Stimulated activated CD8-positive, alpha-beta memory T cell treated with anti-CD3 and anti-CD28 coated beads, Interleukin-7, amount 100 ng/mL, for 4 hours (primary cell): Measurements from ENCODE around the gene EYA2.

Experiments
- DNase-seq, 2 donors: peaks; one replicate each; pipeline ENCODE4 v3.0.0-alpha.2; 2020; ENCODE audit warnings: low read depth in 2 of 2

Gene EYA2

DNA sequence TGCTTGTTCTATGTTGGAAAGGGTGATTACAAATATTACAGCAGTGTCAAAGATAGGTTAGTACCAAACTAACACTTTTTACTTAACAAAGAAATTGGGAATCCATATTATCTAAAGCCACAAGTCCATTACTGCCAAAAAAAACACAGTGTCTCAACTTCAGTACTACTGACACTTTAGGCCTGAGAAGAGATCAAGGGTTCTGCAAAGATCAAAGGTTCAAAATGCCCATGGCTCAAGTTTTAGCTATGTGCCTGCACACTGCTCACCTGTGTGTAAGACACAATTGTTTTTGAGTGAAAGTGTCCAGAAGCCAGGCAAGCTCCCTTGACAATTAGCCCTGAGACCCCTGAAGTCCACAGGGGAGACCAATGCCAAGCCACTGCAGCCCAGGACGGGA lies 329.3 kb downstream of the EYA2 start:
- DNase-seq: no peak

- DNase-seq: no peak
Measured at GRCh38 chr20:47224300-47224791, 329.7 kb downstream of the EYA2 start.

GRCh38 chr20:47224857-47225256 lies 330.2 kb downstream of the EYA2 start:
- no peak for DNase-seq

DNA sequence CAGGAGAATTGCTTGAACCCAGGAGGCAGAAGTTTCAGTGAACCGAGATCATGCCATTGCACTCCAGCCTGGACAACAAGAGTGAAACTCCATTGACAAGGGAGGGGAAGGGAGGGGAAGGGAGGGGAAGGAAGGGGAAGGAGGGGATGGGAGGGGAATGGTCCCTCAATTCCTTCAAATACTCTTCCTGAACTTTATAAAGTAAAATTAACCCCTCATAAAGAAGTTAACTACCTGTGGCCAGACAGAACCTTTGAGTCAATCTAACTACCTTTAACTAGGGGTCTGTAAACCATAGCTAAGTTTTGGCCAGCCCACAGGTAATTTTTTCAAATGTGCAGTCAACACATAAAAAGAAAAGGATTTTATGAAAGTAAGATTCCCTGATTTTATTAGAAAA lies 330.8 kb downstream of the EYA2 start:
- DNase-seq: no peak

DNA sequence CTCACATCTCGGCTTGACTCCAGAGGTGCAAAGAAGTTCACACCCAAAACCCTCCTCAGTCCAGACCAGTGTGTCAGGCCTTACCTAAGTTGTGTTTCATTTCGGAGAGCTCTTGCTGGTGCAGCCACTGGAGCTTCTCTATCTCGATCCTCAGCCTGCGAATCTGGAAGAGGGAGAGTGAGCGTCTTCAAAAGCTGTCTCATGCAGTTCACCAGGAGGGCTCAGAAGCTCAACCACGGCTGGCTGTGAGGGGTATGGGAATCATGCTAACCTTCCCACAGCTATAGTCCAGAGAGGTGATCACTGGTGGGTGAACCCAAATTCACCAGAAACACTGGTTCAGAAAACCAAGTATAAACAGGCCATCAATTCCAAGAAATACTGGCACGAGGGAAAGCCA lies 332.5 kb downstream of the EYA2 start:
- no peak for DNase-seq

- DNase-seq: no peak
Measured at GRCh38 chr20:47227576-47227975, 332.9 kb downstream of the EYA2 start.

DNA sequence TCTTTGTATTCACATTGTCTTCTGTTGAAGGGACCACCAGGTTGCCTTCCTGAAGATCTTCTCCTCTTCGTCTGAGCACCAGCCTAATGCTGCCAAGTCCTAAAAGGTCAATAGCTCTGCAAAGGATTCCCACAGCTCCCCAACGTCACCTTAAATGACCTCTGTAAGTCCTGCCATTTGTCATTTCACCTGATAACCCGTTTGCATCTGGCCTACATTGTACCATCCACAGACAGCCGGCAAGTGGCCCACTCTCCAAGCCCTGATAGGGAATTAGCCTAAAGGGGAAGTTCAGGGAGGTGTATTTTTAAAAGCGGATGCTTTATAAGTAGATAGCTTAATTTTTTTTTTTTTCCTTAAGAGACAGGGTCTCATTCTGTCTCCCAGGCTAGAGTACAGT lies 334.0 kb downstream of the EYA2 start:
- DNase-seq: no peak

DNA sequence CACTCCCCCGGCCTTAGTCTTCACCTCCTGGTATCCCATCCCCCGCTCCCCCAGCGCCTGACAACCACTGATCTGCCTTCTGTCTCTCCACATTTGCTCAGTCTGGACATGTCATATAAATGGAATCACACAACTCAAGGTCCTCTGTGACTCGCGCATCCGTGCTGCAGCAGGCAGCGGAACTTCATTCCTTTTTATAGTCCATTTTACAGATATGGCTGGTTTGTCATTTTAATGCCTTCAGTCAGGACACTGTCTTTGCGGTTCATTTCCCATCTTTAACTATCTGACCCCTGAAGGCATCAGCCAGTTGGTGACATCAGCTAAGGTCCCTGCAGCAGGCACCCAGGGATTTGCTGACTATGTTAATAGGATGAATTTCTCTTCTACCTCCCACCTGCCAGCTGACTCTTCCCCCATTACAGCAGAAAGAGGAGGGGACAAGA lies 336.2 kb downstream of the EYA2 start:
- no peak for DNase-seq

GRCh38 chr20:47231382-47232039 lies 336.9 kb downstream of the EYA2 start:
- no peak for DNase-seq

GRCh38 chr20:47232518-47232917 lies 337.9 kb downstream of the EYA2 start:
- no peak for DNase-seq

DNA sequence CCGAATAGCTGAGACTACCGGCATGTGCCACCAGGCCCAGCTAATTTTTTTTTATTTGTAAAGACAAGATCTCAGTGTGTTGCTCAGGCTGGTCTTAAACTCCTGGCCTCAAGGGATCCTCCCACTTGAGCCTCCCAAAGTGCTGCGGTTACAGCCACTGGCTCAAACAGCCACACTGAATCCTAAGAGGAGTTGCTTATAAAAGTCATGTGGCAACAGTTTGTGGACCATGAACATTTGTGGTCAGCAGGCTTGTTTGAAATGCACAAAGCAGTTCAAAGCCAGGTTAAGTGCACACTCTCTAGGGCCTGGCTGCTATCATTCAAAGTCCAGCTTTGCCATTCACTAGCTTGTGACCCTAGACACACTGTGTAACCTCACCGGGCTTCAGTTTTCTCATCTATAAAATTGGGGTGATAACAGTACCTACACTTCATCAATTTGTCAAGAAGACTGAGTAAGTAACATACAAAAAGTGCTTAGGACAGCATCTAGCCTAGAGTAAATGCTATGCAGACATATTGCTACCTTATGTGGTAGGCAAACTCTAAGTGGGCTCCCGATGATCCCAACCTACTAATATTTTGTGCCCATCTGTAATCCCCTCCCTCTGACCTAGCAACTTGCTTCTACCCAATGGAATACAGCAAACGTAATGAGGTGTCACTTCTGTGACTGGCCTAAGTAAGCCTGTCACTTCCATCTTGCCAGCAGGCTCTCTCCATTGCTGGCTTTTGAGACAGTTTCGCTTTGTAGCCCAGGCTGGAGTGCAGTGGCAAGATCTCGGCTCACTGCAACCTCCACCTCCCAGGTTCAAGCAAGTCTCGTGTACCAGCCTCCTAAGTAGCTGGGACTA lies 338.9 kb downstream of the EYA2 start:
- no peak for DNase-seq

- no peak for DNase-seq
Measured at GRCh38 chr20:47235111-47235510, 340.5 kb downstream of the EYA2 start.

DNA sequence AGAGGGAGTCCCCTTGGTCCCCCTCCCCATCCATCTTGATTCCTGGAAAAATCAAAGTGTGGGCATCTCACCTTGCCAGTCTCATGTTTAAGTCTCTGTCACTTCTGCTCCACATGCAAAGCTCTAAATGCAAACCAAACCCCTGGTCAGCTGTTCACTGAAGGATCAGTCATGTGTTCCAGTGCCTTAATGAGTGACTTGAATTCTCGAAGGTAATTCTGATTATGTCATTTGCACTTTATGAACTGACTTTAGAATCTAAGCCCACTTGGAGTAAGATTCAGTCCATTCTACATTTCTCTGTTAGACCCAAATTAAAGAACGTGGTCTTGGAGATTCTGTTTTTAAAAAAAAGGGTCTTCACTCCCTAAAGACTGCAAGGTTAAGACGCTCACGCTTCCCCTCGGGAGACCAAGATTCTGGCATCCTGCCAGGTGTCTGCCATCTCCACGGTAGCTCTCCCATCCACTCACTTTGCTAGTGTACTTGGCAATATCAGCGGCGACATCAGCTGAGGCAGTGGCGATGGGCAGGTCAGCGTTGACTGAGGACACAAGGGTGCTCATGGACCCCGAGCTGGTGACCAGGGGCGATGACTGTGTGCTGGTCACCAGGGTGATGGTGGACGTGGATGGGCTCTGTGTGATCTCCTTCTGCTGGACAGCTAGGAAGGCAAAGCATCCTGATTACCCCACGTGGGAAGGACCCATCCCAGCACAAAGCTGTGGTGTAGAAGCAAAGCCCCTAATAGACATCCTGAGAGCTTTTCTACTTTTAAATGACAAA lies 341.4 kb downstream of the EYA2 start:
- no peak for DNase-seq

- DNase-seq: no peak
Measured at GRCh38 chr20:47236639-47236900, 341.9 kb downstream of the EYA2 start.

GRCh38 chr20:47237715-47238114 lies 343.1 kb downstream of the EYA2 start:
- DNase-seq: no peak
